ENCODE data around the gene MYLIP. TPM values are rescaled to one million over a fixed set of nuclear protein-coding genes. Genes with fewer than 3 reads are reported as not detected.

Gene MYLIP
- total RNA-seq, 2 experiments from 2014 or later, result 25.8 to 27.0 TPM

DNA sequence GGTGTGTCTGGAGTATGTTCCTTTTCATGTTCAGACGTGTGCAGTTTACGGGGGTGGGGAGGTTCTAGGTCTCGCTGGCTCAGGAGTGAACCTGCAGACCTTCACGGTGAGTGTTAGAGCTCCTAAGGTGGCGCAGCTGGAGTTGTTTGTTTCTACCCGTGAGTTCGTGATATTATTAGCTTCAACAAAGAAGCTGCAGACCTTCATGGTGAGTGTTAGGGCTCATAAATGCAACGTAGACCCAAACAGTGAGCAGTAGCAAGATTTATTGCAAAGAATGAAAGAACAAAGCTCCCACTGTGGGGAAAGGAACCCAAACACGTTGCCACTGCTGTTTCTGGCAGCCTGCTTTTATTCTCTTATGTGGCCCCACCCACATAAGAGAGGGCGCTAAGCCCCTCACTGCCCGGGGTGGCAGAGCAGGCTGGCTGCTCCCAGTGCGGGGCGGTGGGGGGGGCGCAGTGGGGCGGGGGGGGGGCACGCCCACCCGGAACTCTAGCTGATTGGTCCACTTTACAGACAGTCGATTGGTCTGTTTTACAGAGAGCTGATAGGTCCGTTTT is 68.2 kb downstream of the MYLIP start:
- H3K27ac Mint-ChIP-seq, result no peak overlapping the region
- H3K36me3 Mint-ChIP-seq, result no peaks in the 10 kb centered on the region
- ATAC-seq (ENCODE audit: low read depth) (no peak), DNase-seq (no peak)
- H3K27me3 Mint-ChIP-seq, result peaks cover 25% of the 10 kb centered on the region
- no peak overlapping the region for H3K4me3 Mint-ChIP-seq
- POLR2A ChIA-PET, result no interaction called here
- no peaks in the 10 kb centered on the region for H3K4me1 Mint-ChIP-seq
- no peaks in the 10 kb centered on the region for H3K9me3 Mint-ChIP-seq

Small RNA genes lying within 50 kb of the gene (microRNA-seq; reads per million reads assigned to microRNA genes)
- gene MIR4639, result not detected

Other genes with a start within 250 kb of the MYLIP start
- 10 to 100 TPM; 11.0 to 14.0 TPM for gene GMPR, start 109.5 kb downstream of the MYLIP start, total RNA-seq